A673 (cell line): ENCODE measurements around the gene F8. TPM values are rescaled to one million over a fixed set of nuclear protein-coding genes. Genes with fewer than 3 reads are reported as not detected.

Experiments
- BruUV-seq: library from RNA; stranded (reverse); fragments of 400-500 nt; replicated peaks from 2 replicates; lab custom pipeline; 2021; lab: Mats Ljungman, UMichigan
- CTCF ChIA-PET: fragments of 300-600 bp; sonication (Branson Sonifier 250); formaldehyde crosslinking; loops from one replicate; lab custom pipeline; 2022; ENCODE audit warnings: antibody characterized with exemption; lab: Charles Lee
- POLR2A ChIA-PET: fragments of 300-600 bp; sonication (Branson Sonifier 250); formaldehyde crosslinking; loops from one replicate; lab custom pipeline; 2022; ENCODE audit warnings: antibody characterized with exemption; ENCODE audit not compliant: low non-redundant PET; lab: Charles Lee
- DNase-seq: peaks from one replicate; pipeline ENCODE4 v3.0.0-alpha.2; 2015; ENCODE audit warnings: low spot score
- H3K27ac ChIP-seq: fragments of 200-600 bp; sonication (generic); 2 replicates; pipeline ENCODE4 v1.5.1; 2016; ENCODE audit warnings: mixed run types, low read depth, mild to moderate bottlenecking, mixed read lengths, antibody characterized with exemption, low read length; ENCODE audit not compliant: poor library complexity, severe bottlenecking
- H3K27me3 ChIP-seq: fragments of 200-600 bp; sonication (generic); replicated peaks from 2 replicates; pipeline ENCODE4 v1.6.1; 2017; ENCODE audit warnings: mixed run types, low read depth, mild to moderate bottlenecking, mixed read lengths, antibody characterized with exemption, low read length; ENCODE audit not compliant: insufficient read depth, poor library complexity
- H3K36me3 ChIP-seq: fragments of 200-600 bp; sonication (generic); 2 replicates; pipeline ENCODE4 v1.6.1; 2016; ENCODE audit warnings: mixed run types, mild to moderate bottlenecking, mixed read lengths, antibody characterized with exemption, low read length; ENCODE audit not compliant: insufficient read depth, poor library complexity, severe bottlenecking
- H3K4me1 ChIP-seq: fragments of 200-600 bp; sonication (generic); 2 replicates; pipeline ENCODE4 v1.6.1; 2017; ENCODE audit warnings: mixed run types, mild to moderate bottlenecking, mixed read lengths, antibody characterized with exemption, low read length; ENCODE audit not compliant: insufficient read depth, poor library complexity, severe bottlenecking
- H3K4me3 ChIP-seq: fragments of 200-600 bp; sonication (generic); 2 replicates; pipeline ENCODE4 v1.5.1; 2016; ENCODE audit warnings: low read depth, mixed run types, mild to moderate bottlenecking, mixed read lengths, low read length; ENCODE audit not compliant: poor library complexity, severe bottlenecking
- H3K9me3 ChIP-seq: fragments of 200-600 bp; sonication (generic); 2 replicates; pipeline ENCODE4 v1.6.1; 2016; ENCODE audit warnings: mixed run types, low read depth, mild to moderate bottlenecking, mixed read lengths, antibody characterized with exemption, low read length; ENCODE audit not compliant: poor library complexity, severe bottlenecking
- CTCF ChIP-seq: fragments of 300-800, 200-600 bp; sonication (generic); conservative IDR thresholded peaks from 2 replicates; pipeline ENCODE4 v1.5.1; 2017; ENCODE audit warnings: low read depth, mild to moderate bottlenecking, antibody characterized with exemption, low read length, moderate library complexity, mixed read lengths
- EZH2 ChIP-seq: fragments of 200-600 bp; sonication (generic); IDR thresholded peaks from 2 replicates; pipeline ENCODE4 v1.6.1; 2017; ENCODE audit warnings: borderline replicate concordance, low read depth, mild to moderate bottlenecking, mixed read lengths, antibody characterized with exemption, low read length; ENCODE audit not compliant: poor library complexity, severe bottlenecking
- intact Hi-C: fragments of 100-400 bp; cut with micrococcal nuclease; formaldehyde crosslinking; loops from one replicate; pipeline ENCODE4 v1.10.0; 2022; ENCODE audit not compliant: unreplicated experiment
- total RNA-seq: library from RNA; stranded (reverse); gene quantifications from 2 replicates; pipeline ENCODE4 v1.2.3, GENCODE V29; 2021

The F8 gene
- total RNA-seq, 1 experiment from 2014 or later, result 1.1 TPM

- H3K27ac ChIP-seq, result peak overlapping the region; percentile 98
- intact Hi-C loops, result no loop called here
- no peaks in the 10 kb centered on the region for H3K27me3 ChIP-seq
- no peaks in the 10 kb centered on the region for H3K9me3 ChIP-seq
- no peaks in the 10 kb centered on the region for H3K36me3 ChIP-seq
- ChIA-PET POLR2A (interaction anchor here (0.6 to 0.7 kb wide), 2 partner anchors 27 to 46 kb away, joined by 6 to 7 read pairs; no protein-coding TSS in a partner anchor), CTCF (interaction anchor here (0.6 kb wide), 2 partner anchors 43 to 287 kb away, joined by 3 to 6 read pairs; no protein-coding TSS in a partner anchor)
- no TSS peak for BruUV-seq
- TF ChIP-seq EZH2, result no peak
- no peak for TF ChIP-seq CTCF
- peak overlapping the region; percentile 67 for H3K4me3 ChIP-seq
- peaks cover 4% of the 10 kb centered on the region for H3K4me1 ChIP-seq
- no peak for DNase-seq
Measured at GRCh38 chrX:155026420-155026726, 3.9 kb upstream of the F8 start.

GRCh38 chrX:155023907-155024833, 1.6 kb upstream of the F8 start:
- CTCF ChIA-PET, result no interaction called here
- intact Hi-C loops, result no loop called here
- Histone ChIP-seq H3K36me3 (no peaks in the 10 kb centered on the region), H3K27ac (no peak overlapping the region), H3K4me3 (no peak overlapping the region), H3K4me1 (peaks cover 4% of the 10 kb centered on the region), H3K27me3 (no peaks in the 10 kb centered on the region), H3K9me3 (no peaks in the 10 kb centered on the region)
- TF ChIP-seq CTCF (no peak), EZH2 (no peak)
- BruUV-seq, result no TSS peak
- no peak for DNase-seq
- POLR2A ChIA-PET, result interaction anchor here (0.6 kb wide), 1 partner anchor 57 kb away, joined by 5 read pairs; no protein-coding TSS in a partner anchor

- Histone ChIP-seq H3K4me1 (no peaks in the 10 kb centered on the region), H3K27ac (no peak overlapping the region), H3K4me3 (no peak overlapping the region), H3K36me3 (no peaks in the 10 kb centered on the region), H3K27me3 (no peaks in the 10 kb centered on the region), H3K9me3 (no peaks in the 10 kb centered on the region)
- ChIA-PET POLR2A (no interaction called here), CTCF (no interaction called here)
- TF ChIP-seq EZH2, result no peak
- TF ChIP-seq CTCF, result no peak
- intact Hi-C loops, result no loop called here
- no TSS peak for BruUV-seq
- no peak for DNase-seq
Measured at GRCh38 chrX:155020591-155020990, 1.9 kb downstream of the F8 start.
